ENCODE measurements around the gene FERD3L.

FERD3L gene

DNA sequence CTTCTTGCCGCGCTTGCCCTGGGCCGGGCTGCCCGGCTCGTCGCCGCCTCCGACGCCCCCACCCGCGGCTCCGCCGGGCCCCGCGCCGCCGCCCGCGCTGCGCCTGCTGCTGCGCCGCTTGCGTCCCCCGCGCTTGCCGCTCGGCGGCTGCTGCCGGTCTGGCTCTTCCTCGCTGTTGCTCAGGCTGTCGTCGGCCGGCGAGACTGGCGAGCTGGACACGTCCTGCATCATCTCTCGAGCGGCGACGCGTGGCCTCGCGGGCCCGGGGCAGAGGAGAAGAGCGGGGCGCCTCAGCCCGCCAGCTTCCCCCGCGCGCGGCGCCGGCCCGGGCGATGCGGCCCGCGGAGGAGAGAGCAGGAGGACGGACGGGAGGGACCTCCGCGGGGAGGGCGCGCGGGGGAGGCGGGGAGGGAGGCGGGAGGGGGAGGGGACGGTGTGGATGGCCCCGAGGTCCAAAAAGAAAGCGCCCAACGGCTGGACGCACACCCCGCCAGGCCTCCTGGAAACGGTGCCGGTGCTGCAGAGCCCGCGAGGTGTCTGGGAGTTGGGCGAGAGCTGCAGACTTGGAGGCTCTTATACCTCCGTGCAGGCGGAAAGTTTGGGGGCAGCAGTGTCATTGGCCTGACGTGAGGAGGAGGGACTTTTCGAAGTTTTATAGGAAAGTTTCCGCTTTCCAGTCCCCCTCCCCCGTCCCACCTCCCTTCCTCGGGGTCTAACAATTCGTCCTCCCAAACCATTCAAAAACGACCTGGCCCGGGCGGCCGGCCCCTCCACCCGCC lies 27.9 kb downstream of the FERD3L start, which contains the start of gene TWIST1:
Gene TWIST1, minus strand, starts transcription at position 546 of the 779 bp plus-strand sequence. Its CDS starts 315 bp downstream, at position 231.
- TF ChIP-seq, protein P1, sequence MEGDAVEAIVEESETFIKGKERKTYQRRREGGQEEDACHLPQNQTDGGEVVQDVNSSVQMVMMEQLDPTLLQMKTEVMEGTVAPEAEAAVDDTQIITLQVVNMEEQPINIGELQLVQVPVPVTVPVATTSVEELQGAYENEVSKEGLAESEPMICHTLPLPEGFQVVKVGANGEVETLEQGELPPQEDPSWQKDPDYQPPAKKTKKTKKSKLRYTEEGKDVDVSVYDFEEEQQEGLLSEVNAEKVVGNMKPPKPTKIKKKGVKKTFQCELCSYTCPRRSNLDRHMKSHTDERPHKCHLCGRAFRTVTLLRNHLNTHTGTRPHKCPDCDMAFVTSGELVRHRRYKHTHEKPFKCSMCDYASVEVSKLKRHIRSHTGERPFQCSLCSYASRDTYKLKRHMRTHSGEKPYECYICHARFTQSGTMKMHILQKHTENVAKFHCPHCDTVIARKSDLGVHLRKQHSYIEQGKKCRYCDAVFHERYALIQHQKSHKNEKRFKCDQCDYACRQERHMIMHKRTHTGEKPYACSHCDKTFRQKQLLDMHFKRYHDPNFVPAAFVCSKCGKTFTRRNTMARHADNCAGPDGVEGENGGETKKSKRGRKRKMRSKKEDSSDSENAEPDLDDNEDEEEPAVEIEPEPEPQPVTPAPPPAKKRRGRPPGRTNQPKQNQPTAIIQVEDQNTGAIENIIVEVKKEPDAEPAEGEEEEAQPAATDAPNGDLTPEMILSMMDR (conservative IDR thresholded peaks at IDR 0.05; ENCODE audit: low read depth, low read length) = no peak
- peak within 1 kb of the TSS; percentile 99 for H3K4me3 ChIP-seq (ENCODE audit: low read depth, low read length)
- peak; percentile 99 for DNase-seq (ENCODE audit: low read depth)

DNA sequence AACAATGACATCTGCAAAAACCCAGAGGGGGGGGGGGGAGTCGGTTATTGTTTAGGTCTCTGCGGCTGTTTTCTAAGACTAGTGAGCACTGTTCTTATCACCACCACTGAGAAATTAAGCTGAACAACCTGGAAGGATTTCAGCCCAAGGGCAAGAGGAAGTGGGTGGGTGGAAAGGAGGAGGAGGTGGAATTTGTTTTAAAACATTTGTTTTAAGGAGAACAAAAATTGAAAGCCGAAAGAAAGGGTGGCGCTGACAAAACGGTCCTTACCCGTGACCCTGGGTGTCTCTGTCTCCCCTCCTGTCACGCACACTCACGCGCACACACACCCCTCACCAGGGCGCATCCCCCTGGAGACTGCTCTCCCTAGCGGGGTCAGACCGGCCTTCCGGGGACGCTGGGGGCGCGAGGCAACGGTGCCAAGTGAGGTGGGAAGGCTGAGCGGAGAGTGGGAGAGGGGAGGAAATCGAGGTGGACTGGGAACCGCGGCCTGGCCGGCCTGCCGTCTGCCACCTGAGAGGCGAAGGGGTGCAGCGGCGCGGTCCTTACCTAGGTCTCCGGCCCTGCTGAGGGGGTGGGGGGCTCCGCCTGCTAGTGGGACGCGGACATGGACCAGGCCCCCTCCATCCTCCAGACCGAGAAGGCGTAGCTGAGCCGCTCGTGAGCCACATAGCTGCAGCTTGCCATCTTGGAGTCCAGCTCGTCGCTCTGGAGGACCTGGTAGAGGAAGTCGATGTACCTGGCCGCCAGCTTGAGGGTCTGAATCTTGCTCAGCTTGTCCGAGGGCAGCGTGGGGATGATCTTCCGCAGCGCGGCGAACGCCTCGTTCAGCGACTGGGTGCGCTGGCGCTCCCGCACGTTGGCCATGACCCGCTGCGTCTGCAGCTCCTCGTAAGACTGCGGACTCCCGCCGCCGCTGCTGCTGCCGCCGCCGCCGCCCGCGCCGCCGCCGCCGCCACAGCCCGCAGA lies 28.8 kb downstream of the FERD3L start:
- TF ChIP-seq, protein P1 (conservative IDR thresholded peaks at IDR 0.05; ENCODE audit: low read depth, low read length) = no peak
- H3K4me3 ChIP-seq (ENCODE audit: low read depth, low read length) = peak overlapping the region; percentile 99
- peak; percentile 61 for DNase-seq (ENCODE audit: low read depth)

DNA sequence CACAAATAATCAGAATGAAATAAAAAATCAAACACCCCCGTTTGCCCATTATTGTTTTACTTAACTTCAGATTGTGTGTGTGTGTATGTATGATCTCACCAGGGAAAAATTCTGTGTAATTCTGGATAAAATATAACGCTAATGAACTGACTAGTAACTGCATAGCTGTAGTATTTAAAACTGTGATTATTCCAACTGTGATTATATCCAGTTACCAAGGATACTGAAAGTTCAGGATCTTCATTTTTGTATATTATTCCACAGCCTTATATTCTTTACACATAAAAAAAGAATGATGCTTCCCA lies 30.7 kb downstream of the FERD3L start:
- peak; percentile 60 for DNase-seq (ENCODE audit: low read depth)
- TF ChIP-seq, protein P1 (conservative IDR thresholded peaks at IDR 0.05; ENCODE audit: low read depth, low read length) = no peak
- peak overlapping the region; percentile 99 for H3K4me3 ChIP-seq (ENCODE audit: low read depth, low read length)

DNA sequence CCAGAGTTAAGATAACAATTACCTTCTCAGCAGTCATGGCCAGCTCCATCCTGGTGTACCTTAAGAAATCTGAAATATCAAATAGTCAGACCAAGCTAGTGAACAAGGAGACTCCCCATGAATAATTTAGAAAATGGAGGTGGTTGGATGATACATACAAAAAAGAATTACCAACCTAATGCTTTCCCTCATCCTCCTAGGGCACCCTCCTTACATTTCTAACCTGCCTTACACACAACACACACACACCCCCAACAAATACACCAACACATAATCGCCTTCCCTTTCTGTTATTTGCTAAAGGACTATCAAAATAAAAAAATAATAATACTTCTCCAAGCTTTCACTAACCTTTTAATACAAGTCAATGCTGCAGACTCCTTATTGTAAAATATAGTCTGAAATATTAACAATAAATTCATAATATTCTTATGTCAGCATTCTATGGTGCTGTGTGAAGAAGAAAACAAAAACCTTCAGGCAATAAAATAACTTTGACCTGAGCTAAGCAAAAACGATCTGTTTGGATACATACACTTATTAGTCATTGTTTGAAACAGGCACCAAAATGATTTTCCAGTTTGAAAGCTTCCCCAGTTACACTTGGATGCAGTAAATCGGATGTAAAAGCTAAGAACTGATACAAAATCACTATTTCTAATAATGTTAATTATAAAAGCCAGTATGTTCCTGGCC lies 31.2 kb downstream of the FERD3L start:
- TF ChIP-seq, protein P1 (conservative IDR thresholded peaks at IDR 0.05; ENCODE audit: low read depth, low read length) = no peak

DNA sequence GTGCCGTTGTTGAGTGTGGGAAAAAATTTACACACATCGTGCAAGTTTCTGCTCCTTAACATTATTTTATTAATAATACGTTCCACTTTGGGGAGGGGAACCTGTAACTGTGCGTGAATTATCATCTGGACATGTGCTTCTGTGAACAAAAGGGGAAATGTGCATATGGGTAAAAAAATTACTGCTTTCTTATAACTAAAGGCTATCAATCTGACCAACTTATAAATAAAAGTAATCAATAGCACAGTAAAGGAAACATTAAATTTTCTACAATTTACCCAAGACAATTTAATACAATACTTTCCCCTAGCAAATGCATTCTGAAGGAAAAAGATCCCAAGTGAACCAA lies 32.2 kb downstream of the FERD3L start:
- TF ChIP-seq, protein P1 (conservative IDR thresholded peaks at IDR 0.05; ENCODE audit: low read depth, low read length) = no peak
- DNase-seq (ENCODE audit: low read depth) = no peak
- H3K4me3 ChIP-seq (ENCODE audit: low read depth, low read length) = peak overlapping the region; percentile 99

More for the DNA sequence above, 31.2 kb downstream of the FERD3L start:
- peak; percentile 42 for DNase-seq (ENCODE audit: low read depth)
- H3K4me3 ChIP-seq (ENCODE audit: low read depth, low read length) = peak overlapping the region; percentile 99

DNA sequence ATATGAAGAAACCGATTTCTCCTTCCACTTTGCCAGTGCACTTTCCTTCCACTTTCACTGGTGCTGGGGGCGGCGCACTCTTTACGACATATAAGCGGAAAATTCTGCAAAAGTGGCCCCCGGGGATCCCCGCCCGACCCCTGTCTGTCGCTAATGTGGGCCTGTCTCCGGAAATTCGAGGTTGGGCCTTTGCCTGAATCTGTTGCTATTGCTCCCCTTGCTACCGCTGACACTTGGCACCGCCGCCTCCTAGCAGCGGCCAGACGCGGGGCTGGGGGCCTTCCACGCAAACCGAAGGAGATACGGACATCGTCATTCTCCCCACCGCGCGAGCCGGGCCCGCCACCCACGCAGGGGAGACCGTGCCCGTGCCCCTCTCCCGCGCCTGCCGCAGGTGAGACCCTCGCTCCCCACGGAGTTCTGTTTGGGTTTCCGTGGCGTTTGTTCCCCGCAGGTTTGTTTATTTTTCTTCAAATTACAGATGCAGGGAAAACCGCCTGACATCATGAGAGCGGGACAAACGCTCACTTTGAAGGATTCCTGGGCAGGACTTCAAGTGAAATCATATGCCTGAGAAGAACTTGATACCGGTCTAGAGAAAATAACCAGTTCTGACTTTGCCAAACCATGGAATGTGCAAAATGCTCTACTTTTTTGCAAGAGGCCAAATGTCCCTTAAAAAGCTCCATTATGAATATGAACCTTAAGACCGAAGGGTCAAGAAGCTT lies 32.8 kb downstream of the FERD3L start:
- TF ChIP-seq, protein P1 (conservative IDR thresholded peaks at IDR 0.05; ENCODE audit: low read depth, low read length) = peak; percentile 1
- peak overlapping the region; percentile 99 for H3K4me3 ChIP-seq (ENCODE audit: low read depth, low read length)

More for the DNA sequence above, 32.8 kb downstream of the FERD3L start:
- DNase-seq (ENCODE audit: low read depth) = peak; percentile 96

Data from choroid plexus epithelial cell (primary cell).